HEK293 (cell line): ENCODE data around the gene LAMA5.

ENCODE experiments used
- ATF2 ChIP-seq: fragments of 450-650 bp; formaldehyde crosslinking; IDR thresholded peaks from 2 replicates; pipeline ENCODE4 v1.5.1; 2016; ENCODE audit warnings: missing biosample characterization, missing genetic modification characterization, low read depth
- CTCF ChIP-seq: fragments of 450-650 bp; formaldehyde crosslinking; IDR thresholded peaks from 2 replicates; pipeline ENCODE4 v1.5.1; 2016; ENCODE audit warnings: missing biosample characterization, missing genetic modification characterization
- EGR2 ChIP-seq: fragments of 450-650 bp; formaldehyde crosslinking; IDR thresholded peaks from 2 replicates; pipeline ENCODE4 v1.5.1; 2016; ENCODE audit warnings: low read depth, missing biosample characterization, missing genetic modification characterization
- ZBTB21 ChIP-seq: fragments of 450-650 bp; formaldehyde crosslinking; IDR thresholded peaks from 2 replicates; pipeline ENCODE4 v1.5.1; 2017; ENCODE audit warnings: missing biosample characterization, missing genetic modification characterization
- ZNF223 ChIP-seq: fragments of 450-650 bp; formaldehyde crosslinking; IDR thresholded peaks from 2 replicates; pipeline ENCODE4 v1.5.1; 2016; ENCODE audit warnings: missing biosample characterization, missing genetic modification characterization
- ZNF24 ChIP-seq: fragments of 450-650 bp; formaldehyde crosslinking; IDR thresholded peaks from 2 replicates; pipeline ENCODE4 v1.5.1; 2016; ENCODE audit warnings: missing biosample characterization, missing genetic modification characterization
- ZNF350 ChIP-seq: fragments of 450-650 bp; formaldehyde crosslinking; IDR thresholded peaks from 2 replicates; pipeline ENCODE4 v1.5.0; 2017; ENCODE audit warnings: missing biosample characterization, mild to moderate bottlenecking, missing genetic modification characterization
- ZNF366 ChIP-seq: fragments of 450-650 bp; formaldehyde crosslinking; conservative IDR thresholded peaks from 2 replicates; pipeline ENCODE4 v1.5.1; 2016; ENCODE audit warnings: missing biosample characterization, missing genetic modification characterization
- ZNF626 ChIP-seq: fragments of 450-650 bp; sonication (Bioruptor Pico); formaldehyde crosslinking; IDR thresholded peaks from 2 replicates; pipeline ENCODE4 v1.5.1; 2018; ENCODE audit warnings: missing biosample characterization, missing genetic modification characterization, inconsistent platforms
- ZNF747 ChIP-seq: fragments of 450-650 bp; formaldehyde crosslinking; IDR thresholded peaks from 2 replicates; pipeline ENCODE4 v1.5.1; 2016; ENCODE audit warnings: missing biosample characterization, missing genetic modification characterization
- ZSCAN16 ChIP-seq: fragments of 450-650 bp; formaldehyde crosslinking; IDR thresholded peaks from 2 replicates; pipeline ENCODE4 v1.5.1; 2016; ENCODE audit warnings: missing biosample characterization, missing genetic modification characterization

GRCh38 chr20:62386383-62387218 is 19.5 kb upstream of the LAMA5 start, which contains the start of gene RPS21:
- TF ChIP-seq ZSCAN16 (tag by site-specific recombination), result no peak
- no peak for TF ChIP-seq ZNF747 (tag by site-specific recombination)
- peak; percentile 92 for TF ChIP-seq ZBTB21 (tag by site-specific recombination)
- TF ChIP-seq ZNF350 (tag by site-specific recombination), result no peak
- no peak; the same call in 1 of the 2 replicates for TF ChIP-seq EGR2 (tag by site-specific recombination)
- TF ChIP-seq ZNF626 (tag by site-specific recombination), result no peak
- TF ChIP-seq CTCF (tag by site-specific recombination), result peak; percentile 16; the same call in 1 of the 2 replicates
- no peak for TF ChIP-seq ZNF223 (tag by site-specific recombination)
- TF ChIP-seq ATF2, result no peak
- TF ChIP-seq ZNF24, result no peak
- TF ChIP-seq ZNF366 (tag by site-specific recombination), result no peak
